Measurements from ENCODE around the gene TJAP1.

DNA sequence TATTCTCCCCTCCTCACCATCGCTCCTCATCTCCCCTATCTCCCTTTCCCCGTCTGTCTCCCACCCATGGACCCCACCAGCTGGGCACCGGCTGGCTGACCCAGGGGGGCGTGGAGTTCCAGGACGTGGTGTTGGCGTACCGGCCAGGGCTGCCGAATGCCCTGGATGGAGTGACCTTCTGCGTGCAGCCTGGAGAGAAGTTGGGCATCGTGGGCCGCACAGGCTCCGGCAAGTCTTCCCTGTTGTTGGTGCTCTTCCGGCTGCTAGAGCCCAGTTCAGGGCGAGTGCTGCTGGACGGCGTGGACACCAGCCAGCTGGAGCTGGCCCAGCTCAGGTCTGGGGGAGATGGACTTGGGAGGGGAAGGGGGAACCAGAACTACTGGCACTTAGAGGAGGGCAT lies 29.8 kb upstream of the TJAP1 start:
- TF ChIP-seq ZNF121 (tag by site-specific recombination; IDR thresholded peaks at IDR 0.05), result no peak
- TF ChIP-seq, protein P1, sequence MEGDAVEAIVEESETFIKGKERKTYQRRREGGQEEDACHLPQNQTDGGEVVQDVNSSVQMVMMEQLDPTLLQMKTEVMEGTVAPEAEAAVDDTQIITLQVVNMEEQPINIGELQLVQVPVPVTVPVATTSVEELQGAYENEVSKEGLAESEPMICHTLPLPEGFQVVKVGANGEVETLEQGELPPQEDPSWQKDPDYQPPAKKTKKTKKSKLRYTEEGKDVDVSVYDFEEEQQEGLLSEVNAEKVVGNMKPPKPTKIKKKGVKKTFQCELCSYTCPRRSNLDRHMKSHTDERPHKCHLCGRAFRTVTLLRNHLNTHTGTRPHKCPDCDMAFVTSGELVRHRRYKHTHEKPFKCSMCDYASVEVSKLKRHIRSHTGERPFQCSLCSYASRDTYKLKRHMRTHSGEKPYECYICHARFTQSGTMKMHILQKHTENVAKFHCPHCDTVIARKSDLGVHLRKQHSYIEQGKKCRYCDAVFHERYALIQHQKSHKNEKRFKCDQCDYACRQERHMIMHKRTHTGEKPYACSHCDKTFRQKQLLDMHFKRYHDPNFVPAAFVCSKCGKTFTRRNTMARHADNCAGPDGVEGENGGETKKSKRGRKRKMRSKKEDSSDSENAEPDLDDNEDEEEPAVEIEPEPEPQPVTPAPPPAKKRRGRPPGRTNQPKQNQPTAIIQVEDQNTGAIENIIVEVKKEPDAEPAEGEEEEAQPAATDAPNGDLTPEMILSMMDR (tag by site-specific recombination; IDR thresholded peaks at IDR 0.05), result no peak
- no peak for TF ChIP-seq YY1 (tag by site-specific recombination; IDR thresholded peaks at IDR 0.05)
